GM12878 (cell line): ENCODE results near the gene FAM227A. TPM values are rescaled to one million over a fixed set of nuclear protein-coding genes. Genes with fewer than 3 reads are reported as not detected.
A peak's percentile ranks its signal among the peaks of the same experiment; 100 is the strongest.

Experiments used
- BCL11A ChIP-seq: IDR thresholded peaks from 2 replicates; pipeline ENCODE4 v1.6.1; 2011; ENCODE audit warnings: low read depth, low read length
- BCLAF1 ChIP-seq: fragments of 450-650 bp; IDR thresholded peaks from 2 replicates; pipeline ENCODE4 v1.6.1; 2017; ENCODE audit warnings: antibody characterized with exemption, mild to moderate bottlenecking, moderate library complexity
- BRCA1 ChIP-seq: IDR thresholded peaks from 2 replicates; pipeline ENCODE4 v1.6.1; 2011; ENCODE audit warnings: low read depth, low read length, improper control_type of control experiment
- CBX5 ChIP-seq: sonication (generic); IDR thresholded peaks from 2 replicates; pipeline ENCODE4 v1.6.1; 2016; ENCODE audit warnings: low read depth, moderate library complexity, mild to moderate bottlenecking, inconsistent platforms
- CEBPB ChIP-seq, 2 experiments: fragments of 150-350 bp in 1 of 2; IDR thresholded peaks; 2 replicates each; pipeline ENCODE4 v1.6.1; 2012 to 2014; ENCODE audit warnings: low read depth in 2 of 2, low read length in 2 of 2, borderline replicate concordance in 1 of 2, inconsistent platforms in 1 of 2
- CHD1 ChIP-seq: IDR thresholded peaks from 2 replicates; pipeline ENCODE4 v1.6.1; 2012; ENCODE audit warnings: low read depth, low read length, improper control_type of control experiment
- CREM ChIP-seq: IDR thresholded peaks from 2 replicates; pipeline ENCODE4 v1.6.1; 2014; ENCODE audit warnings: antibody characterized with exemption, low read depth
- EZH2 ChIP-seq: IDR thresholded peaks from 2 replicates; pipeline ENCODE4 v1.6.1; 2012; ENCODE audit warnings: low read depth, mild to moderate bottlenecking, control low read depth, inconsistent platforms, low read length, borderline replicate concordance; ENCODE audit not compliant: control insufficient read depth
- IRF4 ChIP-seq: IDR thresholded peaks from 2 replicates; pipeline ENCODE4 v1.6.1; 2011; ENCODE audit warnings: low read depth, low read length
- KLF5 ChIP-seq: fragments of 450-650 bp; IDR thresholded peaks from 2 replicates; pipeline ENCODE4 v1.6.1; 2014; ENCODE audit warnings: mild to moderate bottlenecking; ENCODE audit not compliant: partially characterized antibody
- MEF2A ChIP-seq: IDR thresholded peaks from 2 replicates; pipeline ENCODE4 v1.6.1; 2011; ENCODE audit warnings: low read depth, mild to moderate bottlenecking, low read length, moderate library complexity; ENCODE audit not compliant: insufficient read depth
- MLLT1 ChIP-seq: fragments of 450-650 bp; IDR thresholded peaks from 2 replicates; pipeline ENCODE4 v1.6.1; 2016; ENCODE audit warnings: mild to moderate bottlenecking
- NBN ChIP-seq: fragments of 450-650 bp; IDR thresholded peaks from 2 replicates; pipeline ENCODE4 v1.6.1; 2016
- NFXL1 ChIP-seq: fragments of 450-650 bp; IDR thresholded peaks from 2 replicates; pipeline ENCODE4 v1.6.1; 2017; ENCODE audit warnings: antibody characterized with exemption, mild to moderate bottlenecking, borderline replicate concordance
- PML ChIP-seq: IDR thresholded peaks from 2 replicates; pipeline ENCODE4 v1.6.1; 2012; ENCODE audit warnings: low read length, inconsistent platforms
- RAD21 ChIP-seq: IDR thresholded peaks from 2 replicates; pipeline ENCODE4 v1.6.1; 2011; ENCODE audit warnings: mild to moderate bottlenecking, low read depth, low read length, moderate library complexity; ENCODE audit not compliant: insufficient read depth
- RB1 ChIP-seq: fragments of 450-650 bp; formaldehyde crosslinking; IDR thresholded peaks from 2 replicates; pipeline ENCODE4 v1.6.1; 2017; ENCODE audit warnings: mild to moderate bottlenecking, borderline replicate concordance
- SP1 ChIP-seq: IDR thresholded peaks from one replicate; pipeline ENCODE4 v1.6.1; 2011; ENCODE audit warnings: low read depth, low read length
- SRF ChIP-seq, 2 experiments: IDR thresholded peaks; 2 replicates each; pipeline ENCODE4 v1.6.1; 2011; ENCODE audit warnings: low read depth in 2 of 2, low read length in 2 of 2, mild to moderate bottlenecking in 1 of 2, moderate library complexity in 1 of 2
- TBL1XR1 ChIP-seq: IDR thresholded peaks from 2 replicates; pipeline ENCODE4 v1.6.1; 2012; ENCODE audit warnings: low read depth, low read length, improper control_type of control experiment
- WRNIP1 ChIP-seq: IDR thresholded peaks from 2 replicates; pipeline ENCODE4 v1.6.1; 2011; ENCODE audit warnings: low read depth, low read length, improper control_type of control experiment, borderline replicate concordance
- ZNF274 ChIP-seq: IDR thresholded peaks from one replicate; pipeline ENCODE4 v1.8.0; 2011; ENCODE audit not compliant: insufficient read length, insufficient read depth
- ZNF384 ChIP-seq: IDR thresholded peaks from 2 replicates; pipeline ENCODE4 v1.6.1; 2012; ENCODE audit warnings: low read depth, mild to moderate bottlenecking, low read length, improper control_type of control experiment, borderline replicate concordance
- ZZZ3 ChIP-seq: IDR thresholded peaks from 2 replicates; pipeline ENCODE4 v1.6.1; 2011; ENCODE audit warnings: low read depth; ENCODE audit not compliant: control insufficient read depth, insufficient read length
- polyA plus RNA-seq, 11 experiments: library from polyadenylated mRNA; depleted of rRNA in 4 of 11; unstranded in 6 of 11; stranded (reverse) in 5 of 11; fragments of >200 nt; fragmentation: Nextera tagmentation in 4 of 11; fragmentation: Illumina TruSeq in 1 of 11; extraction: Ambion mirVana in 4 of 11; extraction: Trizol in 1 of 11; gene quantifications; 1 replicate in 1 of 11; 2 replicates in 10 of 11; pipeline versions ENCODE4 v1.2.1 to v1.2.3, GENCODE V29; 2011 to 2016; ENCODE audit warnings: inconsistent platforms in 2 of 11, missing spikeins in 2 of 11, low read depth in 1 of 11
- total RNA-seq, 4 experiments: library from RNA; depleted of rRNA in 3 of 4; stranded (reverse); fragments of >200 nt in 3 of 4; fragmentation: Illumina TruSeq in 1 of 4; extraction: Trizol in 1 of 4; gene quantifications; 2 replicates each; pipeline versions ENCODE4 v1.2.1 to v1.2.3, GENCODE V29; 2013 to 2021
- TF ChIP-seq, protein P1 (sequence below): fragments of 450-650 bp; IDR thresholded peaks from 2 replicates; pipeline ENCODE4 v1.6.1; 2018; ENCODE audit warnings: borderline replicate concordance, mild to moderate bottlenecking; ENCODE audit not compliant: partially characterized antibody

The FAM227A gene
- total and polyA plus RNA-seq, 10 of the 15 experiments (the other 5 are each of a cell fraction or from before 2014, with no cell fraction given) = 0.02 to 0.59 (median 0.25) TPM

GRCh38 chr22:38549101-38549894, 106.9 kb downstream of the FAM227A start (continued):
- TF ChIP-seq ZNF384 (0 out of 2 replicates have a peak, but pooled peaks have one; percentile 27), NFXL1 (no peak), EZH2 (no peak), RAD21 (no peak), NBN (peak; percentile 39; the same call in 1 of the 2 replicates), RB1 (no peak), CEBPB (IDR thresholded peaks at IDR 0.05; ENCODE audit: borderline replicate concordance in 1 of 2, low read depth in 2 of 2, low read length in 2 of 2) (0 out of 4 replicates have a peak, but pooled peaks of 1 of the 2 experiments have one; percentile 25), CBX5 (no peak), PML (no peak), MLLT1 (no peak), TBL1XR1 (no peak), MEF2A (no peak), SP1 (no peak), ZNF274 (no peak), IRF4 (no peak), CHD1 (no peak), BRCA1 (no peak), ZZZ3 (no peak), CREM (no peak), WRNIP1 (no peak), BCL11A (peak; percentile 72; the same call in 1 of the 2 replicates), SRF (IDR thresholded peaks at IDR 0.05; ENCODE audit: low read depth in 2 of 2, low read length in 2 of 2) (no peak), KLF5 (no peak), BCLAF1 (no peak)
- TF ChIP-seq, protein P1, sequence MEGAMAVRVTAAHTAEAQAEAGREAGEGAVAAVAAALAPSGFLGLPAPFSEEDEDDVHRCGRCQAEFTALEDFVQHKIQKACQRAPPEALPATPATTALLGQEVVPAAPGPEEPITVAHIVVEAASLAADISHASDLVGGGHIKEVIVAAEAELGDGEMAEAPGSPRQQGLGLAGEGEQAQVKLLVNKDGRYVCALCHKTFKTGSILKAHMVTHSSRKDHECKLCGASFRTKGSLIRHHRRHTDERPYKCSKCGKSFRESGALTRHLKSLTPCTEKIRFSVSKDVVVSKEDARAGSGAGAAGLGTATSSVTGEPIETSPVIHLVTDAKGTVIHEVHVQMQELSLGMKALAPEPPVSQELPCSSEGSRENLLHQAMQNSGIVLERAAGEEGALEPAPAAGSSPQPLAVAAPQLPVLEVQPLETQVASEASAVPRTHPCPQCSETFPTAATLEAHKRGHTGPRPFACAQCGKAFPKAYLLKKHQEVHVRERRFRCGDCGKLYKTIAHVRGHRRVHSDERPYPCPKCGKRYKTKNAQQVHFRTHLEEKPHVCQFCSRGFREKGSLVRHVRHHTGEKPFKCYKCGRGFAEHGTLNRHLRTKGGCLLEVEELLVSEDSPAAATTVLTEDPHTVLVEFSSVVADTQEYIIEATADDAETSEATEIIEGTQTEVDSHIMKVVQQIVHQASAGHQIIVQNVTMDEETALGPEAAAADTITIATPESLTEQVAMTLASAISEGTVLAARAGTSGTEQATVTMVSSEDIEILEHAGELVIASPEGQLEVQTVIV = no peak
